Activated CD8-positive, alpha-beta memory T cell treated with anti-CD3 and anti-CD28 coated beads, Interleukin-2, amount 50 U/mL, for 4 hours (primary cell): Measurements from ENCODE around the gene TICAM2.
"Not testable (repeated sequence)": the region's sequence is repeated elsewhere in the genome, so short reads cannot be mapped to it uniquely, and the experiment has no call there.

Experiments
- DNase-seq: peaks from one replicate; pipeline ENCODE4 v3.0.0-alpha.2; 2020

TICAM2 gene, protein sequence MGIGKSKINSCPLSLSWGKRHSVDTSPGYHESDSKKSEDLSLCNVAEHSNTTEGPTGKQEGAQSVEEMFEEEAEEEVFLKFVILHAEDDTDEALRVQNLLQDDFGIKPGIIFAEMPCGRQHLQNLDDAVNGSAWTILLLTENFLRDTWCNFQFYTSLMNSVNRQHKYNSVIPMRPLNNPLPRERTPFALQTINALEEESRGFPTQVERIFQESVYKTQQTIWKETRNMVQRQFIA

DNA sequence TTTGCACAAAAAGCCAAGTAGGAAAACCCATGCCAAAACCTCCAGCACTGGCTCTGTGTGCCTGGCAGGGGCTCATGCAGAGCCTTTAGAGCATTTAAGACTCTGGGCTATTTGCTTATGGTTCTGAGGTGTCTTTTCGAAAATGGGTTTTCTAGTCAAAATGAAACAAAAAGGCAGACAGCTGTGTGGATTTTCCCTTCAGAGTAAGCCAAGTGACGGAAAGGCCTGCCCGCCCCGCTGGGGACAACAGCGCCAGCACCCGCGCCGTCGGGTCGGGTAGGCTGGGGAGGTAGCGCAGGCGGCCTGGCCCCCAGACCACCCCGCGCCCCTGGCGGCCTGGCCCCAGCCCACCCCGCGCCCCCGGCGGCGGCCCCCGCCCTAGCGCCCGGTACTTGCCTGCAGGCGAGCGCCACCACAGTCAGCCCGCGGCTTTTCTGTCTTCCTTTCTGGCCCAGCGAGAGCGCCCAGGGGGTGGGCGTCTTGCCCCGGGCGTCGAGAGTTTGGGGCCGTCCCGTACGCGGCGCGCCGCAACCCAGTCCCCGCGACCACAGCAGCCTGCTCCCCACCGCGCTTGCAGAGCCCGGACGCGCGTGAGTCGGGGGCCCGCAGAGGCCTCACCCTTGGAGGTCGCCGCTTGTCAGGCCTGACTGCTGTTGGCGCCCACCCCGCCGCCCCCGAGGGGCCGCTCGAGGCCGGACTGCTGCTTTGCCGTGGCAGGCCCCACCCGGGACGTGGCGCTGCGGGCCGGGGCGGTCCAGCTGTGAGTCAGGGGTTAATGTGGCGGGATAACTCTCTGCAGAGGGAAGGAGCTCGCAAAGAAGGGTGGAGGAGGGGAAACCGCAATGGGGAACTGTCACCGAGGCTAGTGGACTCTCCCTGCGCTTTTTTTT lies at the start of gene TICAM2:
Gene TICAM2, minus strand, starts transcription at position 779 of the 890 bp plus-strand sequence. CDS start 21,223 bp downstream, outside the sequence.
- DNase-seq: peak; percentile 54

DNA sequence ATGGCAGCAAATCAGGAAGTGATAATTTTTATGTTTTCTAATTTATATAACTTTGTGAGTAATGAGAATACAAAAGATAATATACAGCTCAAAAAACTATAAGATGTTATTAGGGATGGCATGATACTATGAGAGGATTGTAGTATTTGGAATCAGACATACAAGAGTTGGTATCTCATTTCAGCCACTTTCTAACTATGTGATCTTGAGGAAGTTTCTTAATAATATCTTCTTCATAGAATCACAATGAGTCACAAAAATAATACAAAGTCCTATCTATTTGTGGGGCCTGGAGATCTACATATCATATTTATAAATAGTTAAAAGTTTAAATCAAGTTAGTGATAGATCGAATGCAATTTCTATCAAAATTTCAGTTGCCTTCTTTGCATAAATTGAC lies 47.3 kb upstream of the TICAM2 start:
- DNase-seq: no peak

DNA sequence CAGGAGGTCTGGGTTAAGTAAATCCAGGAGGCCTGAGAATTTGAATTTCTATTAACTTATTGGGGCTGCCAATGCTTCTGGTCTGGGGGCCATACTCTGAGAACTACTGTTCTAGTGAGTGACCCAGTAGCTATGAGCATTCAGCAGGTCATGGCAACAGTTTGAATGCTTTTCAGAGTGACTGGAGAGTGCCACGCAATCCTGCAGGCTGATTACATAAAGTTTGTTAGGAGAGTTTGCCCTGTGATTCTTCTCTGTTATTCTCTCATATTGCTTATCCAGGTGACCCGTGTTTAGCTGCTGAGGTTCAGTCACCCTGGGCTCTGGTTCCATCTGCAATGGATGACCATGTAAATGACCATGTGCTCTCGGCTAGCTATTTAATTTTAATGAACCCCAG lies 45.8 kb upstream of the TICAM2 start:
- DNase-seq: no peak

DNA sequence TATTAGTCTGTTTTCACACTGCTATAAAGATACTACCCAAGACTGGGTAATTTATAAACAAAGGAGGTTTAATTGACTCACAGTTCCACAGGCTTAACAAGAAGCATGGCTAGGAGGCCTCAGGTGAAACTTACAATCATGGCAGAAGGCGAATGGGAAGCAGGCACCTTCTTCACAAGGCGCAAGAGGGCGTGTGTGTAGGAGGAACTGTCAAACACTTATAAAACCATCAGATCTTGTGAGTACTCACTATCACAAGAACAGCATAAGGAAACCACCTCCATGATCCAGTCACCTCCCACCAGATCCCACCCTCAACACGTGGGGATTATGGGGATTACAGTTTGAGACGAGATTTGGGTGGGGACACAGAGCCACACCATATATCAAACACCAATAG lies 43.1 kb upstream of the TICAM2 start:
- DNase-seq: not testable (repeated sequence)

DNA sequence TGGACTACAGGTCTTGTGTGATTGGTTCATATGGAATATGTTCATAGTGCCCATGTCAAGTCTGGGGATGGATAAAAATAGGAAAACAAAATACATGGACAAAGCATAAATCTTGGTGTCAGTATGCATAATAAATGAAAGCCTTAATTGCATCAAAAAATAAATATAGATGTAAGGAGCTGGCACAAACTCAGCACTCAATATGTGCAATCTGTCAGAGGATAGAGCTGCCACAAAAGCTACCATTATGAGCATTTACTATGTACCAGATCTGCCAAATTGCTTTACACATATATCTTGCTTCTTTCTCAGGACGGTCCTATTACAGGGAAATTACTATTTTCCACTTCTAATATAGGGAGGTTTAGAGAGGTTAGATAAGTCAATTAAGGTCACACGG lies 41.8 kb upstream of the TICAM2 start:
- DNase-seq: no peak

DNA sequence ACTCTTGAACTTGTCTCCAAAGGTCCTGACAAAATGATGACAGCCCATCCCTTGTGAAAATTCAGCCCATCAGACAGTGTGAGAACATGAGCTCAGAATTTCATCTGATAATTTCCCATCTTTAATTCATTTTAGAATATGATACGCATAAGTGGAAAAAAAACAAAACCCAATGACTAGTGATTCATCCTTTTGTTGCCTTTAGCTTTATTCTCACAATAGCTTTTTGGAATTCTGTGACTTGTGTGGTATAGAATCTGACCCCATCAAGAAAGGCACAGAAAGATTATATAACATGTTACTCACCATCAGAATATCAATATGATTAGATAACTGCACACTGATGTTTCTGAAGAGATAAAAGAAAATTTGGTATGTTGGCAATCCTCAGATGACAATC lies 39.7 kb upstream of the TICAM2 start:
- no peak for DNase-seq

DNA sequence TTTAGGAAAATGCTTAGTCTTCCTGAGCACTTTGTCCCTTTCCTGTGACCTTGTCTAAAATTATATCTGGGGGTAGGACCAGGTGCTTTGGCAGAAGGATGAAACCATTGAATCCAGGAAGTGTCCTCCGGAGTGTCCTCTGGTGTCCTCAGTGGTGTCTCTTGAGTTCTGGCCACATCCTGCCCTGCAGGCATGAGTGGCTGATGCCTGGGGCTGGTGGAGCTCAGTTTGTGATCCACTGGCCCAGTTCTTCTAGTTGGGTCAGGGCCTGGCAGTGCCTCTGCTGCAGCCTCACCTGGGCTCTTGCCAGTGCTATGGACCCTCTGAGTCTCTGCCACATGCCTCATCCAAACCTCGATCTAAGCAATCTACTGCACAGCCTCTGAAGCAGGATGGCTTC lies 38.0 kb upstream of the TICAM2 start:
- no peak for DNase-seq

DNA sequence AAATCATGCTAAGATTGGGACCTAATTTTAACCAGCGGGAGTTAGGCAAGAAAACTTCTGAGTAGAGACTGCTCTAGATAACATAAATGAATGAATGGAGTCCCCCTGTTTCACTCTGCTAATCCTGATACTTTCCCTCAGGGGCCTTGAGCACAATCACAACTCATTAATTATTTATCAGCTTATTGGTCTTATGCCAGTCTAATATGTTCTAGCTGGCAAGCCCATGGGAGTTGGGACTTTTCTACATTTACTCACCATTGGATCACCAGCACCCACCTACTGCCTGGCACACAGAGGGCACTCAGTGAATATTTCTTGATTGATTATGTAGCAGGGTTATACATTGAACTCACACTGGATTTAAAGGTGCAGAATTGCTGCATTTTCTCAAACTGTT lies 37.1 kb upstream of the TICAM2 start:
- DNase-seq: no peak

DNA sequence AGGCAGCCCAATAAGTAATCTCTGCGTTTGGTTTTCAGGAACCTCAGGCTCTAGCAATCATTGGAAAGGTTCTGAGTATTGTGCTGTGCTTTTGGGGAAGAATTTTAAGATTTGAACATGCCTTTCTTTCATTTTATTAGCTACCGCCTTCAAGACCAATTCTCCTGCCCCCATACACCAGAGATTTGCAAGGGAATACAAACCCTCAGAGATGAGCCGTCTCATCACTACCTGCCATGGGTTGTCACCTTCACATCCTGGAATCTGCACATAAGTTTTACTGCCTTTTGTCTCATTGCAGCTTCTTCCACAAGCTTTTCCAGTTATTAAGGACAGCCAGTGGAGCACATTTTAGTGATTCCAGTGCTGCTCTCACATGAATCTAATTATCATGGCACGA lies 35.2 kb upstream of the TICAM2 start:
- no peak for DNase-seq

DNA sequence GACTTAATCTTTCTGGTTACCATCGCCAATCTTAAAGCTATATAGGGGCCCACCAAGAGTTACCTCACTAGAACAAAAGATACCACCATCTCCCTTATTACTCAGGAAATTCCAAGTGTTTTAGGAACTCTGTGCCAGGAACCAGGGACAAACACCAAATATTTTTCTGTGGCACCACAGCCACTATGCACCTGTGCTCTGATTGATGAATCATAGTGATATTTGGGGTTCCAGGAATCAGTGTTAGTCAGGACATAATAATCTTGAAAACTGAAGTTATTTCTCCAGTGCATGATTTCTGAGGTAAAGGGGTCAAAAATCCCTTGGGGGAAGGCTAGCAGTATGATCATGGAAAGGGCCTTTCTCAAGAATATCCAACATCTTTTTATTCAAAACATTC lies 33.7 kb upstream of the TICAM2 start:
- no peak for DNase-seq

DNA sequence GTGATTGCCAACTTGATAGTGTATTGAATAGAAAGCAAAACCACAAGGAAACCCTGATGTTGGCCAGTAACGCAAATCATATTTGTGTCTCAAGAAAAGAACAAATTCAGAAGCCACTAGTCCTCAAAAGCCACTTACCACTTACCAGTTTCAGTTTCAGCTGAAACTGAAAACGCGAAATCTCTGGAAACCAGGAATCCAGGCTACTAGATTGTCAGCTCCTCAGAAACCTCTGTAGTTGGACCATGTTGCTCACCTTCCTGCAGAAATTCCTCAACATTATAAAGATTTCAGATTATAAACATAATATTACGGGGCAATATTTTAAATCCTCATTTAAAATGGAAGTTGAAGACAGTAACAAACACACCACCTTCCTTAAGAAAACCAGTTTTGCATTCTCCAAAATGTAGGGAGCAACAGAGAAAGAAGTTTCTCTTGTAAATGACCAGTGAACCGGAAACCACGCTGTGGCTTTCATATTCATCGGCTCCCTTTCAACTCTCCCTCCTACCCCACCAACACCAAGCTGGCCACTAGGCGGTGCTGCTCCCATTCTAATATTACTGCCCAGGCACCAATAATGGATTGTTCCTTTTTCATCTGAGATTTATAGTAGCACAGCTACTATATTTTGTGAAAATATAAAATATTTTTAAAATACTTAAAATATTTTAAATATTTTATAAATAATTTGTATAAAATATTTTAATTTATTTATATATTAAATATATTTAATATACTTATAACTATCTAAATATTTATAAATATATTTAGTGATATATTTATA lies 32.3 kb upstream of the TICAM2 start:
- peak; percentile 81 for DNase-seq

DNA sequence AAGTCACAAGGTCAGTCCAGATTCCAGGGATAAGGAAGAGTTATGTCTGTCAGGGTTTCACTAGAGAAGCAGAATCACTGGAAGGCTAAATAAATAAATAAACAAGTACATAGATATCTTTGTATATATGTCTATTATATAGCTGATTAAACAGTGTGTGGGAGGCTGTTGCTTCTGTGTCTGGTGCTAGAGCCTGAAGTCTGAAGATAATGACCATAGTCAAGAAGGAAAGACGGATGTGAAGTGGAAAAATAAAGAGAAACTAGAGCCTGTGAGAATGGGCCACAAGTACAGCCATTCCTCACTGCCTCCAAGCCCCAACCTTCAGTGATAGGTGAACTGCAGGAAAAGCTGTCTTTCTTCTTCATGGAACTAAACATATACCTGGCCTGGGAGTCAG lies 27.6 kb upstream of the TICAM2 start:
- no peak for DNase-seq

DNA sequence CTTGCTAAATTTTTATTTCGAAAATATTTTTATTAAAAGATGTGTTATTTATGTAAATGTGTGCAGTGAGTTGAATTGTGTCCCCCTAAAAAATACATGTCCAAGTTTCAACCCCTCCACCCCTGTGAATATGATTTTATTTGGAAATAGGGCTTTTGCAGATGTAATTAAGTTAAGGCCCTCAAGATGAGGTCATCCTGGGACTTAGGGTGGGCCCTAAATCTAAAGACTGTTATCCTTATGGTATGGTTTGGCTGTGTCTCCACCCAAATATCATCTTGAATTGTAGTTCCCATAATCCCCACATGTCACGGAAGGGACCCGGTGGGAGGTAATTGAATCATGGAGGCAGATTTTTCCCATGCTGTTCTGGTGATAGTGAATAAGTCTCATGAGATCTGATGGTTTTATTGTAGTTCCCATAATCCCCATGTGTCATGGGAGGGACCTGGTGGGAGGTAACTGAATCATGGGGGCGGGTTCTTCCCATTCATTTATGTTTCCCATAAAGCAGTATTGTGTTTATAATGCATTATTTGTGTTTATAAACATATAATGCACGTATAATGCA lies 25.1 kb upstream of the TICAM2 start:
- DNase-seq: no peak

DNA sequence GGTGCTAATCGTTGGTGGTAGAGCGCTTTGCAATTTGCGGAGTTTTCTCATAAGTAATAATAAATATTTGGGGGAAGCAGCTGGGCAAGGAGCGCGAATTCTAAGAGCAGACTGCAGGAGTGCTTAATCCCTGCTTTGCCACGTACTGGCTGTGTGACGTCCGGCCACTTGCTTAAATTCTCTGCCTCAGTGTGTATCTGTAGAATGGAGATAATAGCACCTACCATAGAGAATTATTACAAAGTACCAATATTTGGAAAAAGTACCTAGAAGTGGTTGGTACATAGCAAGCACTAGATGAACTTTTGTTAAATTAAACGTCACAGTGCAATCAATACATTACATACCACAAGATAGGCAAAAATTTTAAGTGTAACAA lies 24.2 kb upstream of the TICAM2 start:
- no peak for DNase-seq

DNA sequence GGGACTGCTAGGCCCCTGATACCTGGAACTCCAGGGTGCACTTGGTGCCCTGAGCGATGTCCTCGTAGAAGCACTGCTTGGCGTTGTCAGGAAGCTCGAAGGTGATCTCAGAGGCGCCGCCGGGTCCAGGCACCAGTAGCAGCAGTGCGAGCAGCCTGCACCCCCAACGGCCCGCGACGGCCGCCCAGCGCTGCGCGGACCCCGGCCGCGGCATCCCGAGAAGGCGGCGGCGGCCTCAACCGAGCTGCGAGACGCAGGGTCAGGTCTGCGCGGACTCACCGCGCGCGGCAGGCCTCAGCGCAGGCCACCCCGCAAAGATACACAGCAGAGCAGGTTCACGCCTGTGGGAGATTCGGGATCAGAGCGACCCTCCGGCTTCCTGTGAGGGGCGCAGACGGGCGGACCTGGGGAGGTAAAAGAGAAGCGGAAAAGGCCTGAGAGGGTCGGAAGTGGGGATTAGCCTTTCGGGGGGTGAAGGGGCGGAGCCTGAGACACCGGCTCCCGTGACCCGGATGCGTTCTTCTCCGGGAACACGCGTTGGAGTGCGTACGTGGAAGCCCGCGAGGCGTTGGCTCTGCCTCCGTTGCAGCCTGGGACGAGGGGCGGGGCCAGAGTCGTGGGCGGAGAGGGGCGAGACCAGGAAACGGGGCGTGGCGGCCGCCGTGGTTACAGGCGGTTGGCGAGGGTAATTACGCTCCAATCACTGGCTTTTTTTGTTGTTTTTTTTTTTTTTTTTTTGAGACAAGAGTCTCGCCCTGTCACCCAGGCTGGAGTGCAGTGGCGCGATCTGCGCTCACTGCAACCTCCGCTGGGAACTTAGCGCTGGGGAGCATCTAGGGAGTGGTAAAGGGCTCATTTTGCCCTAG lies 23.5 kb upstream of the TICAM2 start, which contains the start of gene TMED7:
Gene TMED7, minus strand, starts transcription at position 458 of the 866 bp plus-strand sequence. Its CDS starts 244 bp downstream, at position 214.
- DNase-seq: peak; percentile 100

DNA sequence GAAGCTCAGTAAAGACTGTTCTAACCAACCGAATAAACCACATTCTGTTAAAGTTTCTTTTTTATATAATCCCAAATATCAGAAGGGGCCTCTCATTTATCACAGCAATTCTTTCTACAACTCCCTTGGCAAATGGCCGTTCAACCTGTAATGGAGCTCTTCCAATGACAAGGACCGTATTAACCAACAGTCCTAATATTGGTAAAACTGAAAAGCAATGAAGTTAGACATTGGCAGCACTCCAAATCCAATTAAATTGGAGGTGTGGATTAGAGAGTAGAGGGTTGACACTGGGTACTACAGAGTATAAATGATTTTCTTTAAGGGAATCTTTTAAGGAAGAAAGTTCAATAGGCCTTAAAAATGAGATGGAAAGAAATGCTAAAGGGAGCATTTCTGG lies 22.7 kb upstream of the TICAM2 start:
- no peak for DNase-seq

DNA sequence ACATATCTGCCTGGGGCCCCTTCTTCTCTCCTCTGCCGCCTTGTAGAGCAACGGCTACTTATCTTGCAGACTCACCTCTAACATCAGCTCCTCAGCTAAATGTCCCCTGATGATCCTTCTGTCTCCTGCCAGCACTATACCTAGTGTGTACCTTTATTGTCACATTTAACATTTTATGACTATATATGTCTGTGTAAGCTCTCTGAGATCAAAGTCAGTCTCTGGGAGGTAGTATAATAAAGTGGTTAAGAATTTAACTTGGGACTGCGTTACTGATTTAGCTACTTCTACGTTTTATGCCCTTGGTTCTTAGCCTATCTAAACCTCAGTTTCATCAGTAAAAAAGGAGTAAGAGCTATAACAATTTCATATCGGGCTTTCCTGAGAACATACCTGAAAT lies 21.4 kb upstream of the TICAM2 start:
- no peak for DNase-seq

DNA sequence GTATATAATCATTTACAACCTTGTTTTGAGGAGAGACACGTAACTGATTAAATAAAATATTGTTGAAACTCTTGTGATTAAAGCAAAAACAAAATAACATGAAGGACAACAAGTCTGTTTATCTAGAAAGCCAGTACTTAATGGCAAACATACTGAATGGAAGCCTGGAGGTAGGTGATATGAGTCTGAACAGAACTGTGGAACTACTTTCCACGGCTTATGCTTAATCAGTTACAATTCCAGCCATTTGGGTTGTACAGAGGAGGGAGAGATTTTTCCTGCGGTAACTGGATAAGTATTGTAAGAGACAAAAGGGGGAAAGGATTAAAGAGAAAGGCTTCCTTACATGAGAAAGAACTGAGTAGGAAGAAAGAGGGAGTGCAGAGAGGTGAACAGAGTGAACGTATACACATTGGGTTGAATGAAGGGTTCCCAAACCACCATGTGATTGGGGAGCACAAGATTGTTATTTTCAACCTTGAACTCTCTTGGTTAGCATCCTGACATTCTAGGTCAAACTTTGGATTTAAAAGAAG lies 19.2 kb upstream of the TICAM2 start:
- DNase-seq: no peak

DNA sequence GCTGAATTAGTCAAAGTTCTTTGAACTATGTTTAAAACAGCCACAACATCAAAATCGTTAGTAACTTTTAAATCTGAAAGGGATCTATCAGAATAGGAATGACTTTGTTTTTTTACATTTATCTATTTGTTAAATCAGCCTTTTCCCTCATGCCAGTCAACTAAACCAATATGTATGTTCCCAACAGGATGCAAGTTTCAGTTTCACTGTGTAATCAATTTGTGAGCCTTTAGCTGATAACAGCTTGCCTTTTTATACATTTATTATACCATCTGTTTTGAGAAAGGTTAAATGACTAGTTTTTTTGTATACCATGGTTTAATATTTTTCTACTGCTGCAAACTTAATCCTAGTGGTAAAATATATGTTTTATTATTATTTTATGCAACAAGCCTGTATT lies 14.6 kb upstream of the TICAM2 start:
- DNase-seq: no peak

DNA sequence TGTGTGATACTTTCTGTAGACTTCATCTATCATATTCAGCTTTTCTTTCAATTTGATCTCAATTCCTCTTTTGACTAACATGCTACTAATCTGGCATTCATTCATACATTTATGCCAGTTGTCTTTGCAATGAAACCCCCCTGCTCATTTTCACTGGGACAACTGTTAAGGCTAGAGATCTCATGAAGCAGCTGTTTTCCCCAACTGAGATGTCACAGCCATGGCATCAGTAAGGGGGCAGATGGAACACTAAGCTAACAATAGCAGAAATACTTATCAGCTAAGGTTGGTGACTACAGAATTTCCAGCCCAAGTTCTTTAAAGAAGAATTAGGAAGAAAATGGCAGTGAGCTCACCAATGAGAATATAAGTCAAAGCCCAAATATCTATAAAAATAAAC lies 14.2 kb upstream of the TICAM2 start:
- DNase-seq: no peak

DNA sequence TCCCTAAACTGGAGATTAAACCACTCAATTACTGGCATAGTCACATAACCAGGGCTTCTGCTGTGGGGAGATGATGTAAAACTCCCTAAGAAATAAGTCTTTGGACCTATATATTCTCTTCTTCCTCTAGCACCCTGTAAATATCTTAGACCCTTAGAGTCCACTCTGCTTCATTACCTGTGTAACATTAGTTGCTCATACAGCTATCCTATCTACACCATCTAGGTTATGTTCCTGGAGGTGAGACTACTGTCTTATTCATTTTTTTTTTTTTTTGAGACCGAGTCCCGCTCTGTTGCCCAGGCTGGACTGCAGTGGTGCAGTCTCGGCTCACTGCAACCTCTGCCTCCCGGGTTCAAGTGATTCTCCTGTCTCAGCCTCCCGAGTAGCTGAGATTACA lies 9.6 kb upstream of the TICAM2 start:
- no peak for DNase-seq

DNA sequence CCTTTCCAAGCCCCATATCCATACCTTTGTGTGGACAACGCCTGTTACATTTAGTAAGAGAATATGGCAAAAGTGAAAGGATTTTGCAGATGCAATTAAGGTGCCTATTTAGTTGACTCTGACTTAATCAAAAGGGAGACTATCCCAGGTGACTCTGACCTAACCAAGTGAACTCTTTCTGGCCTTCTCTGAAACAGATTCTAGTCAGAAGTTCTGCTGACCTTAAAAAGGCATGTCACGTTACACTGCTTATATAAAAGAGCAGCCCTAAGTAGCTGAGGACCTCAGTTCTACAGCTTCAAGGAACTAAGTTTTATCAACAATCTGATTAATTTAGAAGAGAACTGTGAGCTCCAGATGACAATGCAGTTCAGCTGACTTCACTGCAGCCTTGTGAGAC lies 5.7 kb upstream of the TICAM2 start:
- DNase-seq: no peak
